Left hindlimb (tissue), 1 donor: Measurements from ENCODE around the gene ACTA2.

Experiments used
- DNase-seq: peaks from one replicate; pipeline ENCODE4 v3.0.0-alpha.2; 2018

ACTA2 gene

DNA sequence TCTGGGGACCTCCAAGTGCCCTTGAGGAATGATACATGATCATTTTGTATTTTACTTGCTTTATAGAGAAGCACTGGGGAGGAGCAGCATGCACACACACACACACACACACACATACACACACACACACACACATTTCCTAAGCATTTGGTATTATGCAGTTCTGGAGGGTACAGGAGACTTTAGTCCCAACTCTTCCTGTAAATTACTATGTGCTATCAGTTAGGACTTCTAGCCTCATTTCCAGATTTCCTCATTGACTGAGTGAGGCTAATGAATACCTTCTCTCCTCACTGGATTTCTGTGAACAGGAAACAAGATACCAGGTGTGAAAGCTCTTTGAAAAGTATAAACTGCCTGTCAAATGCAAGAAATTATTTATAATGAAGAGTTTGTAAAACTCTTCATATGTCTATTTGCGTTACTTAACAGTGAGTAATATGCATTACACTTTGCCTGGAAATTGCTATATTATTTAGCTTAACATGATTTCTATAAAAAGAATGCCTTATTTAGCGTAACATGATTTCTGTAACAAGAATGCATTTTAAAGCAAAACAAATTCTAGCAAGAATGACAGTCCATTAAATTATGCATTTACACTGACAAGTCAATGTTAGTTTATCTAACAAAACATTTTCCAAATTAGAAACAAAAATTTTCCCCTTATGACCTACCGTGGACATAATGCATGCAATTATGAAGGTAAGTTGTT lies 34.2 kb downstream of the ACTA2 start:
- DNase-seq = no peak

DNA sequence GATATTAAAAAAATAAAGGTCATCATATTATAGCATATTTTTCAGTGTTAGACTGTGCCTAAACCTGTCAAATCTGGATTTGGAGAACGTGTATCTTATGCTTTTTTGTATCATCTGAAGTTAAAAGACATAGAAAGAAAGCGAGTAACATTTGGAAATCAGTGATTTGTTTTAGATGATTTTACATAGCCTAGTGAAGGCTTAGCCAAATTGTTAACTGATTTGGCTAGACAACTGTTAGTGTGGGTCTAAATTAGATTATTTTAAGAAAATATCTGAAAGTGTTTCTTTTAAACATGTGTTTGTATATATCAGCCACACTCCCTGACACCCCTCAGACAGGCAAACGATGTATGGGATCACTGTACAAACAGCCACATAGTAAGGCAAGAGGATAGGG lies 35.6 kb downstream of the ACTA2 start:
- no peak for DNase-seq

DNA sequence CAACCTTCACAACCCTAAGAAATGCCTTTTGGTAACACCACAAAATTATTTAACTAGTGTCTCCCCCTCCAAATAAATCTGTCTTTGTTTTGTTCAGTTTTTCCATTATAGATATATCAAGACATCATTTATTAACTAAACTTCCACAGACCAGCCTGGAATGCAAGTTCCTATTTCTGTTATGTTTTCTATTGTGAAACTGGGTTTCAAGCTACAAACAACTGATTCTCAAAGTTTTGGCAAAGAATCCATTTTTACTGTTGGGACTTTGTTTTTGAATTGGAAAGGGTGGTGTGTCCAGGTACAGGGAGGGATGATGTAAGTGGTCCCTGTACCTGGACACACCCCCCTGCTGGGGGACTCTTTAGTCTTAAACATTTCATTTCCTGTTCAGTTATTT lies 36.3 kb downstream of the ACTA2 start:
- no peak for DNase-seq

DNA sequence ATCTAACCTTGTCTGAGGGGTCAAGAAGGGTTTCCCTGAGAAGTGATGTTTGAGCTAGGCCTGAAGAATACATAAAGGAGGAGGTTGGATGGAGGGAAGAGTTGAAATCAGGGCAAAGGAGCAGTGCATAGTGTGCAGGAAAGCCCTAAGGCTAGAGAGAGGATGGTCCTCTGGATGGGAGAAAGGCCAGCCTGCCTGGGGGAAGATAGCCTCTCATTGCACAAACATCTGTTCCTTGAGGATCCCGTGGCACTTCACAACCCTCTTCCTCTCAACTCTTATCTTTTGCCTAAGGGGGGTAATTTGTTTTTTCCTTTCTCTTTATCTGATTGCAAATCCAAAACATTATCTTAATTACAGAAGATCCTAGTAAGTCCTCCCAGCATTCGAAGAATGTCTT lies 36.8 kb downstream of the ACTA2 start:
- no peak for DNase-seq

DNA sequence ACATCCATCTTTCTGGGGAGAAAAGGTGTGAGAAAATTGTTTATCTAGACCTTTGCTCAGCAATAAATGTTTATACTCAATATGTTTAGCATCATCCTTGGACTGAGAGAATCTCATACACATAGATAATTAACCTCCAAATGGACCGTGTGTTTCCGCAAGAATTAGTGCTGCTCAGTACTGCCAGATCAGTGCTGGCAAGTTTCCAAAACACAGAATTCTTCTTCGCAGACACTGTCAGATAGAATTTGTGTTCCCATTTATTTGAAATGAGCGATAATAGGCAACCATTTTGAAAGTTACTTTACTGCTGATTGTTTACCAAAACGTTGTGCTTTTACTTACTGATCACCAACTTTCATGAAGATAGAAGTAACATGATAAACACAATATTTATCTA lies 38.8 kb downstream of the ACTA2 start:
- DNase-seq = no peak

DNA sequence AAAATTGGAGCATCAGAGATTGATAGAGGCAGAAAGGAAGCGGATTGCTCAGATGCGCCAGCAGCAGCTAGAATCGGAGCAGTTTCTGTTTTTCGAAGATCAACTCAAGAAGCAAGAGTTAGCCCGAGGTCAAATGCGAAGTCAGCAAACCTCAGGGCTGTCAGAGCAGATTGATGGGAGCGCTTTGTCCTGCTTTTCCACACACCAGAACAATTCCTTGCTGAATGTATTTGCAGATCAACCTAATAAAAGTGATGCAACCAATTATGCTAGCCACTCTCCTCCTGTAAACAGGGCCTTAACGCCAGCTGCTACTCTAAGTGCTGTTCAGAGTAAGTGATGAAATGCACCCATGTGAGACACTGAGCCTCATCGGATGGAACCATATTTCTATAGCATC lies 39.4 kb downstream of the ACTA2 start:
- DNase-seq = no peak

DNA sequence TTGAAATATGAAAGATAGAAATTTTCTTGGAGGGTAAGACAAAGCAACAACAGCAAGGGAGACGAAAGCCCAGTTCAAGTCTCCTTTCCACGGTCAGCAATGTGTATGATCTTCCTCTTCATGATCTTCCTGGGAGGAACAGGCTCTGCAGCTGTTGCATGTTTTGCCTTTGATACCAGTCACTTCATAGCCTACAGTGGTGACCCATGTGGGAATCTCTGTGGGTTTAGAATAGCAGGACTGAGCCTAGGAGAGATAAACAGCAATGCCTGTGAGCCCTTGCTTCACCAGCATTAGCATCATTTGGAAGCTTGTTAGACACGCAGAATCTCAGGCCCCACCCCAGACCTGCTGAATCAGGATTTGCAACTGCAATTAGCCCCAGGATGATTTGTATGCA lies 40.7 kb downstream of the ACTA2 start:
- no peak for DNase-seq

DNA sequence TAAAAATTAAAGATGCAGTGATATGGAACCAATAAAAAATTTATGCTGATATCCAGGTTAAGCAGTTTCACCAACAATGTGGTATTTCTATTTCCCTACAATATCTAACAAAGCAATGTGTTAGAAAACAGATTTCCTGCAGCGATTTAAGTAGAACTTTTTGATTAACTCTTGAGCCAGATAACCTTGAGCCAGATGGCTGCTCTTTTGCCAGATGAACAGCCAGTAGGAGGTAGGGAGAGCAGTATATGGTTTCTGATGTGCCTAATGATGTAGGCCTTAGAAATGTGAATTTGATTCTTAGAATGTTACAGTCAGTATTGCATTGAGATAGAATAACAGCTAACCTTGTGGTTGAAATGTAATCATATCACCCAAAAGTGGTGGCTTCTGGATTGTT lies 41.5 kb downstream of the ACTA2 start:
- no peak for DNase-seq

DNA sequence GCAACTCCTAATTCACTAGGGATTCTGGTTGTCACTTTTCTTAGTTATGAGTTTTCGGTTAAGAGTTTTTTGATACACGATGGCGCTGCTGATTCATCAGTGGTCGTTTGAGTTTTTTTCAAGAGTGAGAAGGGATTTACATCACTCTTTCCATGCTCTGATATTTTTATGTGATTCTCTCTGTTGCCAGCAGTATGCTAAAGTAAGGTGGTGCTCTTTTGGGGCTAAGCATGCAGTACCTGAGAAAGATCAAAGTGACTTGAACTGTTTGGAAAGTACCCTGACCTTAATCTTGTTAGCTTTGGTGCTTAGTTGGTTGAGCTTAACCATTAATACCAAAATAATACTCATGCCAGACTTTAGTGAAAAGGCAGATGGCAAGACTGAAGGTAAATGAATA lies 44.4 kb downstream of the ACTA2 start:
- DNase-seq = no peak

DNA sequence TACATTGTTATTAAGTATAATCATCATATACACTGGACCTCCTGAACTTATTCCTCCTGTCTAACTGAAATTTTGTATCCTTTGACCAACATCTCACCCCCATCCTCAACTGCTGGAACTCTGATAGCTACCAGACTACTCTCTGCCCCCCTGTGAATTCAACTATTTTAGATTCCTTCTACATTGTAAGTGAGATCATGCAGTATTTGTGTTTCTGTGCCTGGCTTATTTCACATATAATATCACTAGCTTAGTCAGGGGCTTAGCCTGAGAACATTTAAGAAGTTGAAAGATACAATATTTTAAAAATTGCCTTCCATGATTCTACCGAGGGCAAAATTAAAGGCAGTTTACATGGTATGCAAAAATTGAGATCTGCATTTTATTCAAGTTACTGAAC lies 45.7 kb downstream of the ACTA2 start:
- no peak for DNase-seq

DNA sequence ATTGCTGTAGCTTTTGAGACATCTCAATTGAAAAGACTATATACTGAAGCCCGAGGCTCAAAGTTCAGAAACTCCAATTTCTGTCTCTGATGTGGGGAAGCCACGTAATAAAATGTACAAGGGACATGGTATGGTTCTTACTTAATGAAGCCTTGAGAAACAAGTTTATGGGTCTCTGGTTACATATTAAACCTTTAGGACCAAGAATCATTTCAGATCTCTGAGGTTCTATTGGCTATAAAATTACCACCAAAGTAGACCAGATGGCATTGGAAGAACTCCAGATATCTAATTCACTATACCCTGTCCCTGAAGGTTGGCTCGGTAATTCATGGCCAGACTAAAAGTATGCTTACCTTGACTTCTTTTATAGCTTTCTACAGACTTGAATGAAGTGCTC lies 48.9 kb downstream of the ACTA2 start:
- DNase-seq = no peak

DNA sequence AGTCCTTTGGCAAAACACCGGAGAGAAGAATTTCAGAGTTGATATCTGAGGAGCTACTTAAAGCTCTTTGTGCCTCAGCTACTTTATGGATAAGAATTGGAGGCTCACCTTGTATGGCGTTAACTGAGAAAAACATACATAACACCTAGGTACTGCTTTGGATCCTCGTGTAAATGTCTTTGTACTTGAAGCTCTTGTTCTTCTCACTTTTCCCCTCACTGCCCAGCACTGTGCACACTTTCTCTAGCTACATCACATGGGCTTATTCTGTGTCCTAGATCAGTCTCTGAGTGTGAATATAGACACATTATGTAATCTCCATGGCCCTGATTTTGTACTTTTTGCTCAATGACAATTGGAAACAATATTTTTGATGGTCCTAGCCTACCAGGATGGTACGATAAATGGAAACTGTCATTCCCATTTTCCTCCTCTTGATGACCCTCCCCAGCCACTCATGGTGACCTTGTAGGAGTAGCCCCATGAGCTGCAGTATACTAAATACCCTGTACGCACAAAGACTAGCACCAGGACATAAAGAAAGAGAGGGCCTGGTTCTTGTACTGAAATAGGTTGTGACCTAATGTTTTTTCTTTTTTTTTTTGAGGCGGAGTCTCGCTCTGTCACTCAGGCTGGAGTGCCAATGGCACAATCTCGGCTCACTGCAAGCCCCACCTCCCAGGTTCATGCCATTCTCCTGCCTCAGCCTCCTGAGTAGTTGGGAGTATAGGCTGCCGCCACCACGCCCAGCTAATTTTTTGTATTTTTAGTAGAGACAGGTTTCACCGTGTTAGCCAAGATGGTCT lies 50.4 kb downstream of the ACTA2 start:
- no peak for DNase-seq

DNA sequence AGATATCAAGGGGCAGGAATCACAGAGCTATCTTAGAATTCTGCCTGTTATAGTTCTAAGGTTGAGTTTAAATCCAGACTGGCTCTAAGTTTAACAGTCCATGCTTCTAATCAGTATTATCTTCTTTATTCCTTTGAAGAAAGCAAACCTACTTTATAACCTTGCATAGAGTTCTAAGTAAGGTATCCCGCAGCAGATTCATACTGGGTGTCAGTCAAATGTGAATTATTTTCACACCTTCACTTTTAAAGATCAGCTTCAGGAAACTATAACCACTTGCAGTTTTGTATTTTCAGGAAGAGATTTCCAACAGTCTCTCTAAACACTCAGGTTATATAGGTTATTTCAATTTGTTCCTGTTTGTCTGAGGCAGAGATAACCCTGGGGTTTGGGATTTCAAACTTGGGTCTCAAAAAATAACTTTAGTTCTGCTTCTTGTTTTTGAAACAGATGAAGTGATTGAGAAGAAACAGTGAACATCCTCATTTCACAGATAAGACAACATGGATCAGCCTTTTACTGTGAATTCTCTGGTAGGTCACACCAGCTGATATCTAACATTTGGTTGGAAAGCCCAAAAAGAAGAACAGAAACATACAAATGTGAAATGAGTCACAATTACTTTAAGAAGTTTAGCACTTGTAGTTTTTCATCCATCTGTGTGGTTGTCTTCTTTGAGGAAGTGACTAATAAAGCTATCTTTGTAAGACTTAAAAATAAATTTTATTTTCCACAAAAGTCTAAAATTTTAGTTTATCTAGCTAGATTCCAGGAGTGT lies 51.2 kb downstream of the ACTA2 start:
- DNase-seq = no peak

DNA sequence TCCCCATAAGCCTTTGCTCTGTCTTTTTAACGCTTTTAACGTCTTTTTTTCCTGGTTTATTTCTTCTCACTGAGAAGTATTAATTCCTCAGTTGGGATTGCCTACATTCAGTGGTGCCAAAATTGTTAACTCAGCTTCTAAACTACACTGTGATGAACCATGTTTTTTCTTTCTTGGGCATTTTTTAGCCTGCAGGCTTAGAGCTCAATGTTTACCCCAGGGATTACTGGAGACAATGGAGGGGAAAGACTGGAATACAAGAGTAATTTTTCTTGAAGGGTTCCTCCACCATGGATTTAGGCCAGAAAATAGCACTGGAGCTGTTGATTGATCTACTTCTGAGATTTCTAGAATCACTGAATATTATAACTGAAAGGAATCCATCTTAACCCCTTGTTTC lies 52.7 kb downstream of the ACTA2 start:
- DNase-seq = no peak

DNA sequence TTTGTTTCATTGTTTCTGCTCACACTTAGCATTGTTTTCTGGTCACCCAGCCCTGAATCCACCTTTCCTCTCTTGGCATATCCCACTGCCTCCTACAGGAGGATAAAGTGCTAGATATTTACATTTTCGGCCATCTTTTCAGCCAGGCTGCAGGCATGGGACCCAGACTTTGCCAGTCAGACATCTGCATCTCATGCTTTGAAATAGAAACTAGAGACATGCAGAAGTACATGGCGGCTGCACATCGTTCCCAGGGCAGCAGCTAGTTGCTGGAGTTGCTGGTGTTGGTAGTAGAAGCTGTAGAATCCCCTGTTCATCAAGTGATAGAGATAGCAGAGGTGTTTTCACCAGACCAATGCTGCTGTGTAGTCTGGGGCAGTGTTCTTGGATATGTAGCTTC lies 53.8 kb downstream of the ACTA2 start:
- no peak for DNase-seq

DNA sequence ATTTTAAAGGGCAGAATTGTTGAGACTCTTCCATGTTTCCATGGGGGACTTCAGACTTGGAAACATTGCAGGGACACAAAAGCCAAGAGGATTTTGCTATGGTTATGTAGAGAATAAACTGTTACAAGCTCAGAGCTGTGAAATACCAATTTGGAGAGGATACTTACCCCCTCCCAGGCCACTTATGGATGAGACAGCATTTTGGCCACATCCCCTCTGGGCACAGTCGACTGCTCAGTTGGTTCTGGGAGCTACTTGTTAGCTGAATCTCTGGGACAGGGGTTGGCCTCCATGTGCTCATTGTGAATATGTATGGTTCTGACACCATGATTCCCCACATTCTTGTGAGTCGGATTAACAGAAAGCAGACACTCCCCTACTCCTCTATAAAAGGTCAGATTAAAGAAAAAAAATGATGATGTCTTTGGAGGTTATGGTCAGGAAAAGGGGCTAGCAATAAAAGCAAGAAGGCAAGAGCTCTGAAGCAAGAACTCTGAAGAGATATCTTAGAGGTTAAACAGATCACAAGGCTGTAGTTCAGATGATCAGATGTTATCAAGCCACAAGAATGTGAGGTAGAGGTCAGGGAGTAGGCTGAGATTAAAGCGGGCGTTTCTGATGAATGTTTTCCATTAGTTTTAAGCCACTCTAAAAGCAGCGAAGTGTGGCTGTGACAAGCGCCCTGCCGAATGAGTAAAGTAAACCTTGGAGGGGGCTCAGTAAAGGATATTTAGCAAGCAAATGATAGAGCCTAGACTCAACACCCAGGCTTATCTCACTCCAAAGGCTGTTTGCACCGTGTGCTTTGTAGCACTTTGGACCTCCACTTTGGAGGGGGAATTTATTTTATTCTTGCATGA lies 55.3 kb downstream of the ACTA2 start:
- peak; percentile 36 for DNase-seq

DNA sequence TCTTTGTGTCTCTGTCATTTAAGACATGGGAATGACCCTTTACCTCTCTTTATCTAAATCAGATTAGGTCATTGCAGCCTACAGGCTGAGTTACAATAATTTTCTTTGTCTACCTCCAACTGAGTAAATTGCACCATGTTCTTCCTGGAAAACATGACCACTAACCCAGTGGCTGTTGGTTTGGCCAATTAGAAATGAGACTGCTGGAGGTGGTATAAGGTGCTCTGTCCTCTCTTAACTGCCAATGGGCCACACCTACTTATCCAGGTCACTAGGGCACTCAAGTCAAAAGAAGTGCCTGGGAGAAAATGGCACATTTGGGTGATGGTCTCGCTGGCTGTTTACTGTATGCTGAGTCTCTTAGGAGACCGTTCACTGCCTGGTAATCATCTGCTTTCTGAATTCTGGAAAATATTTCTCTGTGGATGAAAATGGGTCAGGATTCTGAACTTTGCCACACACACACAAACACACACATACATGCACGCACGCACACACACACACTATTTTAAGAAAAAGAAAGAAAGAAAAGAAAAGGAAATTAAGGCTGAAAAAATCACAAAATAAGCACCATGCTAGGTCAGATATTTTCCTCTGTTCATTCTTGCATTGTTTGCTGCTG lies 56.1 kb downstream of the ACTA2 start:
- DNase-seq = no peak

DNA sequence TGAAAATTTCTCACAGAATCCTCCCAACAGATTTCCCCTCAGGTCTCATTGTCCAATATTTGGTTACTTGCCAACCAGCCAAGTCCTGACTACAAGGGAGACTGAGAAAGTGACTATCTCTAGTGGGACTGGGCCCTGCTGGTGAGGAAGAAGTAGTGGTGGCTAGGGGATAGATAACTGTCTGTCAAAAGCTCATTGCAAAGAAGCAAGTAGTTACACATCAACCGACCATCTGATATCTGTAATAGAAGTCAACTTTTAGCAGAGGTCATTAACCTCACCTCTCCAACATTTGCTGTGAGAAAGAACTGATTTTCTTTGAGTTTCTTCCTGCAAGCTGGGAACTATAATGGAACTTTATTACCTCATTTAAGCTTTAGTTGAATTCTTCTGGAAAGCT lies 57.3 kb downstream of the ACTA2 start:
- DNase-seq = no peak

DNA sequence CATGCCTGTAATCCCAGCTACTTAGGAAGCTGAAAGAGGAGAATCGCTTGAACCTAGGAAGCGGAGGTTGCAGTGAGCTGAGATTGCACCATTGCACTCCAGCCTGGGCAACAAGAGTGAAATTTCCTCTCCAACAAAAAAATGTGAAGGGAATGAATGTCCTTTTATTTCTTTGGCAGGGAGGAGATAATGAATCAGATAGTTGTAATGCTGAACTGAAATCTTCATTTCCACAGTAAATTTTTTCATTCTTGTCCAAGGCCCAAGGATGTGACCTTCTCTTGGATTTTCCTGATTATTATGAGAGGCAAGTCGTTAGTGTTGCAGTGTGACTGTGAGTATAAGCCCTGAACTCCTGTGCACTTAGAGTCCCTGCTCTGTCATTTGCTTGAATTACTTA lies 59.0 kb downstream of the ACTA2 start:
- no peak for DNase-seq

DNA sequence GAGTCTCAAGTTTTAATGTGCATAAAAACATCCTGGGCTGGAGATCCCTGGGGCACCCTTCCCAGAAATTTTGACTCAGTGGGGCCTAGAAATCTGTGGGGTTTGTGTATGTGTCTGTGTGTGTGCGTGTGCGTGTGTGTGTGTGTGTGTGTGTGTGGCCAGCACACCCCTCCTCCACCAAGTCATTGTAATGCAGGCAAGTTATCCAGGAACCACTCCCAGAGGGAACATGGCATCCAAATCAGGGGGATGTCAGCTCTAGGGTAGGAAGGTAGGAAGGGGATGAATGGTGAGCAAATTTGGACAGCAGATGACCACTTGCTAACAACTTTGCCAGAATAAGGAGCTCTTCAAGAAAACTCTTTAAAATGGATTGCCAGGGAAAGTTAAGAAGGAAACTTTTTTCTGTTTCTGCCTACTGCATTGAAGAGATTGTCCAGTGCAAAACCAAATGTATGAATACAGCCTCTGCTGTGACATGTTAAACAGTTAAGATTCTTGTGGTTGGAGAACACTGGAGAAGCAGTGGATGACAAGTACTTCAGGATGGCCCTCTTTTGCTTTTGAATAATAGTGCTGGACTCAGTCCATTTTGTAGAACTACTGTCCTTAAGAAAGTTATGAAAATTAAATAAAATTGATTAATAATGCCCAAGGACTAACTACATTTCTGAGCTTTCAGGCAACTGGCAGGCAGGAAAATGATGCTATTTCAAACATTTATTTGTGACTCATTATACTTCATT lies 60.2 kb downstream of the ACTA2 start:
- no peak for DNase-seq

DNA sequence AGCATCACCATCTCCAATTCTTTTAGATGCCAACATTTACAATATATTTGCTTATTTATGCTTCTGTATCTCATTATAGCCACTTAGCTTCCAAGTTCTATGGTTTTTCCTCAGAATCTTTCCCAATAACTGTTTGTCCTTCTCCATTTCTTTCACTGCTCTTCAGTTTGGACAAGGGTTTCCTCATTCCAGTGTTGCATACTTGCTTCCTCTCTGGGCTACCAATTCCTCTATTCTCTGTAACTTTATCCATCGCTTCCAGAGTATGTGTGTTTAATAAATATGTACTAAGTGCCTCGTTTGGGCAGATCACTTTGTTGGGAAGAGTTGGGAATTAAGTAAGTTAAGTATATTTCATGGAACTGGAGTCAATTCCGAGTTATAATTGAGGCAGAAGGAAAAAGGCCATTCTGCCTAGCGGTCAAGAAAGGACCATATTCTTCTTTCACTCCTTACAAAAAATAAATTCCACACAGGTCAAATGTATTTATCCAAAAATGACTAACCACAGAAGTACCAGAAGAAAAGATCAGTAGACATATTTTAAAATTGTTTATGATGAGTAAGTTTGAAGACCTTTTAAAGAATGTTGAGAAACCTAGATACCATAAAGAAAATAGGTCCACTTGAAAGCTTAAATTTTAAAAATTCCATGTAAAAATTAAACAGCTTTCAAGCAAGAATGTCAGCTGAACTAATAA lies 61.7 kb downstream of the ACTA2 start:
- no peak for DNase-seq
